PC-3 (cell line): Measurements from ENCODE around the gene LYZL1.

Experiments
- CTCF ChIP-seq: fragments of 300-600 bp; sonication (generic); conservative IDR thresholded peaks from 2 replicates; pipeline ENCODE4 v1.5.1; 2017; ENCODE audit warnings: antibody characterized with exemption, low read depth, mild to moderate bottlenecking, low read length
- EZH2 ChIP-seq: fragments of 300-600 bp; sonication (generic); IDR thresholded peaks from one replicate; pipeline ENCODE4 v1.6.1; 2017; ENCODE audit warnings: antibody characterized with exemption, mild to moderate bottlenecking, low read length; ENCODE audit not compliant: unreplicated experiment

DNA sequence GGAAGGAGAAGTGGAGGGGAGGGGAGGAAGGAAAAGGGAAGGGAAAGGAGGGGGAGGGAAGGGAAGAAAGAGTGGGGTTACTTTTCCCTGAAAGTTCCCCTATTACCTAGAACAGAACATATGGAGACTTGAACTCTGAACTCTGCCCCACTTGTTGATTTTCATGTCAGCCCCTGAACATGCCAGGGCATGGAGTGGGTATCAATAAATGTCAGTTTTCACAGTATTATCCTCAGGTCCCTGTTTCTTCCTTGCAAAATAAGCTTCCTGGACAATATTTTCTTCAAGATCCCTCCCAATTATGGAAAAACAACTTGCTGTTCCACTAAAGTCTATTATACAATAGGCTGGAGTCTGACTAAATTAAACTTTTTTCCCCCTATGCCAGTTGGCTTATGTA lies 46.9 kb upstream of the LYZL1 start:
- TF ChIP-seq CTCF (no peak), EZH2 (no peak)
